ENCODE data around the gene PPWD1.
"Not testable (repeated sequence)": the region's sequence is repeated elsewhere in the genome, so short reads cannot be mapped to it uniquely, and the experiment has no call there.

Gene PPWD1

DNA sequence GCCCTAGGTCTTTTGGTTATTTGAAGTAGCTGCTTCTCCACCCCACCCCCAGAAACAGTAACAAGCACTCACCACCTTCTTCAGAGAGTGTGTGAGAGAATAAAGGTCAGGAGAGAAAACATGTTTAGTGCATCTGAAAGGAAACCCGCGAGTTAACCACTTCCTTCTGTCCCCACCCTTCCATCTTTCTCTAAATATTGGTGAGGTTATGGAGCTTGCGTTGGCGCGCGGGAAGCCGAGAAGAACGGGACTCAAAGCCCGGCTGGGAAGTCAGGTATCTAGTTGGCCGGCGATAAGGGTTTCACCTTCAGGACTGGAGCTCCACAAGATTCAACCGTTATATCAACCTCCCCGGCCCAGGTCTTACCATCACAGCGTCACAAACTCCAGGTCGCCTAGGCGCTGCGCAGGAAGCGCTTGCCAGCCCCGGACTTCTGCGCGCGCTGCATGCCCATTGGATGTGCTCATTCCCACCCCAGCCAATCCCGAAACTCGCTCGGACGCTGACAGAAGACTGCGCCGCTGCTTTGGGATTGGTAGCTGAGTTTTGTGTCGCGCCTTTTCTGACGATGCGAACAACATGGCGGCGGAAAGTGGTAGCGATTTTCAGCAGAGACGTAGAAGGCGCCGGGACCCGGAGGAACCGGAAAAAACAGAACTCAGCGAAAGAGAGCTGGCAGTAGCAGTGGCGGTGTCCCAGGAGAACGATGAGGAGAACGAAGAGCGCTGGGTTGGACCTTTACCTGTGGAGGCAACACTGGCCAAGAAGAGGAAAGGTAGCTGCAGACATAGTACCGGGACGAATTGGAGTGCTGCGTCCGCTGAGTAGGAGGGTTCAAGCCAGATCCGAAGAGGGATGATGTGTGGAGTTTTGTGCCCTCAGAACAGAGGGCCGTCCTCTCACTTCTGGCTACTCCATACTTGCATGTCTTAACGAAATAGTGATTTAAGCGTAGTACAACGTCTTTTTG lies at the start of gene PPWD1, which contains the start of gene CENPK:
Gene PPWD1, plus strand, starts transcription at position 566 of the 971 bp plus-strand sequence. Its CDS starts 15 bp downstream, at position 581.
Gene CENPK, minus strand, starts transcription at position 438 of the 971 bp plus-strand sequence. CDS start 8,261 bp downstream, outside the sequence.
- FAIRE-seq, result peak; percentile 90

DNA sequence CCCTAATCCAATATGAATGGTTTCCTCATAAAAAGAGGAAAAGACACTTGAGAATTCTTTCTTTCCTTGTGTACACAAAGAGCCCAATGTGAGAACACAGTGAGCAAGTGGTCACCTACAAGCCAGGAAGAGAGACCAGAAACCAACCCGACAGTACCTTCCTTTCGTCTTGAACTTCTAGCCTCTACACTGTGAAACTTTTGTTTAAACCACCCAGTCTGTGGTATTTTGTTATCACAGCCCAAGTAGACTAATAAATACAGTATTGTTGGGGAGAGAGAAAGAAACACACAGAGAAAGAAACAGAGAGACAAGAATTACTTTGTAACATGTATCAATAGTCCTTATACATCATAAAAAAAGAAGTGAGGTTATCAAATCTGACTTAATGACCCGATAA lies 37.4 kb upstream of the PPWD1 start:
- no peak for FAIRE-seq

DNA sequence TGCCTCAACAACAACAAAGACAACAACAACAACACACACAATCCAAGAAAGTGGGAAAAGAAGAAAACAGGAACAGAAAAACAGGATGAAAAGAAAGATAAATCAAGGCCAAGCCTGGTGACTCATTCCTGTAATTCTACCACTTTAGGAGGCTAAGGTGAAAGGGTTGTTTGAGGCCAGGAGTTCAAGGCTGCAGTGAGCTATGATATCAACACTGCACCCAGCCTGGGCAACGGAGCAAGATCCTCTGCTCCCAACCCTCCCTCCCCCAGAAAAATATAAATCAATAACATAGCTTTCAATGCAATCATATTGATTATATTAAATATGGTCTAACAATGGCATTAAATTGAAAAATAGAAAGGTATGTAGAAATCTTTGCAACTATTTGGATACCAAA lies 32.2 kb upstream of the PPWD1 start:
- FAIRE-seq, result no peak

DNA sequence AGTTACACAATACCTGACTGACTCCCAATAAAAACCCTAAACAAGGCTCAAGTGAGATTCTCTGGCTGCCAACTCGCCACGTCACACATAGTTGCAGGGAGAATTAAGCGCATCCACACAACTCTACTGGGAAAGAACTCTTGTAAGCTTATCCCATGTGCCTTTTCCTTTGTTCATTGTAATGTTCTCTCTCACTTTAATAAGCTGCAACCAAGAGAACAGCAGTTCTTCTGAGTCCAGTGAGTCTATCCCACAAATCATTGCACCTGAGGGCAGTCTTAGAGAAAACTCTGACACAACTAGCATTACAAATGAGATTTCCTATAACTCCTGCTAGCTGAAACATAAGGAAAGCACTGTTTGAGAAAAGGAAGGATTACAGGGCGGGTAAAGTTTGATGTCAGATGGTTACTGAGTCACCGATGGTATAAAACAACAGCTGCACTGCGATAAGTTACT lies 27.5 kb upstream of the PPWD1 start:
- FAIRE-seq, result no peak

DNA sequence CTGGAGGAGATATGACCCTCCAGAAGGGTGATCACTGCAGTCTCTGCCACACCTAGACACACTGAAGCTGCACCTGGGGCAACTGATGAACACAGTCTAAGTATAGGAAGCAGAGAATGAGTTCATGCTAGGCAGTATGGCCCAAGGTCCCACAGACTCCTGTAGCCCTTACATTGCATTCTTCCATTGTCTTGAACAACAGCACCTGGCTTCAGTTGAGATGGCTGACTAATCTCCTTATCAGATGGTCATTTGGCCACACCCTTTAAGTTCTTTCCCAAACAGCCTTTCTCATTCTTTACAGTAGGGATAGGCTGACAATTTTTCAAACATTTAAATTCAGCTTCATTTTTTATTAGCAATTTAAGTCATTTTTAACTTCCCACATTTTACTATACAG lies 23.3 kb upstream of the PPWD1 start:
- FAIRE-seq, result no peak

DNA sequence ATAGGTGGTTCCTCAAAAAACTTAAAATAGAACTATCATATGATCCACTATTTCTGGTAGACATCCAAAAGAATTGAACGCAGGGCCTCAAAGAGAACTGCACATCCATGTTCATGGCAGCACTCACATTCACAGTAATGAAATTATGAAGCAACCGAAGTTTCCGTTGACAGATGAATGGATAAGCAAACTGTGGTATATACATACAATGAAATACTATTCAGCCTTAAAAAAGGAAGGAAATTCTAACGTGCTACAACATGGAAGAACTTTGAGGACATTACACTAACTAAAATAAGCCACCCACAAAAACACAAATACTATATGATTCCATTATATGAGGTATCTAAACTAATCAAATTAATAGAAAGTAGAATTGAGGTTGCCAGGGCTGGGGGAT lies 18.6 kb upstream of the PPWD1 start:
- no peak for FAIRE-seq

DNA sequence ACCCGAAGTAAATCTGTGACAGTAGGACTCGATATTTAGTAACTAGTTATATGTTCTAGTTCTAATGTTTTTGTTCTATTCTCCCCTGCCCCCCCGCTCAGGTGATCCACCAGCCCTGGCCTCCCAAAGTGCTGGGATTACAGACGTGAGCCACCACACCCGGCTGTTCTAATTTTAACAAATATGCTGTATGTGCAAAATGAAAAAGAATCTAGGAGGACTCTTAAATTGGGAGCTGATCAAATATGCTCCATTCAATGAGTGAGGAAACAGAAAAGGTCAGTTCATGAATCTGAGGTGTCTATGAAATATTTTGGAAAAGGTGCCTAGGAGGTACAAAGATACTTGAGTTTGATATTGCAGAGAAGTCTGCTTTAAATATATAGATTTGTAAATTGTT lies 17.0 kb upstream of the PPWD1 start:
- no peak for FAIRE-seq

DNA sequence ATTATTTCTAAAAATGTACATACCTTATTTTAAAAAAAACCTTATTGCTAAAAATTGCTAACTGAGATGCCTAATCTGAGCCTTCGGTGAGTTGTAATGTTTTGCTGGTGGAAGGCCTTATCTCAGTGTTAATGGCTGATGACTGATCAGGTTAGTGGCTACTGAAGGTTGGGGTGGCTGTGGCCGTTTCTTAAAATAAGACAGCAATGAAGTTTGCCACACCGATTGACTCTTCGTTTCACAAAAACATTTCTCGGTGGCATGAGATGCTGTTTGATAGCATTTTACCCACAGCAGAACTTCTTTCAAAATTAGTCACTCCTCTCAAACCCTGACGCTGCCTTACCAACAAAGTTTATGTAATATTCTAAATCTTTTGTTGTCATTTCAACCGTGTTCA lies 14.8 kb upstream of the PPWD1 start:
- FAIRE-seq, result no peak

DNA sequence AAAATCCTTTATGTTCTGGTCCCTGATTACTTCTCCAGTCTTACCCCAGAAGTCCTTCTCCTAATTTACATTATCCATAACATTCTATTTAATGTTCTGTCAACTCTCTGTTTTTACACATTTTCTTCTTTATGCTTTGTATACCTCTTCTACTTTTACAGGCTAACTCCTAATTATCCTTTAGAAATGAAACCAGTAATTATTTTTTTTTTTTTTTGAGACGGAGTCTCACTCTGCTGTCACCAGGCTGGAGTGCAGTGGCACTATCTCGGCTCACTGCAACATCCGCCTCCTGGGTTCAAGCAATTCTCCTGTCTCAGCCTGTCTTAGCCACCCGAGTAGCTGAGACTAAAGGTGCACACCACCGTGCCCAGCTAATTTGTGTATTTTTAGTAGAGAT lies 9.2 kb upstream of the PPWD1 start:
- FAIRE-seq, result no peak

DNA sequence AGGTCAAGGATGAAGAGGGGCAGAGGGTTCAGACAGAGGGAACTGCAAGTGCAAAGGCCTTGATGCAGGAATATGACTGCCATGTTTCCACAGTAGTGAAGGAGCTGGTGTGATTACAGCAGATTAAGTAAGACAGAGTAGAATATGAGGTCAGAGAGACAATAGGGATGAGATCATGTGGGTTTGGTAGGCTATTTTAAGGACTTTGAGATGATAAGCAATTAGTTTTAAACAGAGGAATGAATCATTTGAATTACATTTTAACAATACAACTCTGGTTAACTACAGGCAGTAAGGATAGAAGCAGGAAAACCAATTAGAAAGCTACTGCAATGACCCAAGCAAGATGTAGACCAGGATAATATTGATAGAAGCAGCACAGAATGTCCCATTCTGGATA lies 7.8 kb upstream of the PPWD1 start:
- FAIRE-seq, result no peak

DNA sequence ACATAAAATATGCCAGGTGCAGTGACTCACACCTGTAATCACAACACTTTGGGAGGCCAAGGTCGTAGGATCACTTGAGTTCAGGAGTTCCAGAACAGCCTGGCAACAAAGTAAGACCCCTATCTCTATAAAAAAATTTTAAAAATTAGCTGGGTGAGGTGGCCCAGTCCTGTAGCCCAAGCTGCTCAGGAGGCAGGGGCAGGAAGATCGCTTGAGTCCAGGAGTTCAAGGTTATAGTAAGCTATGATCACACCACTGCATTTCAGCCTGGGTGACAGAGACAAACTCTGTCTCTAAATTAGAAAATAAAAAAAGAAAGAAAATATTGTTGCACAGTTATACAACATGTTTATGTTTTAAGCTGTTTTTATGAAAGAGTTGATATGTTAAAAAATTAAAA lies 6.9 kb upstream of the PPWD1 start:
- no peak for FAIRE-seq

DNA sequence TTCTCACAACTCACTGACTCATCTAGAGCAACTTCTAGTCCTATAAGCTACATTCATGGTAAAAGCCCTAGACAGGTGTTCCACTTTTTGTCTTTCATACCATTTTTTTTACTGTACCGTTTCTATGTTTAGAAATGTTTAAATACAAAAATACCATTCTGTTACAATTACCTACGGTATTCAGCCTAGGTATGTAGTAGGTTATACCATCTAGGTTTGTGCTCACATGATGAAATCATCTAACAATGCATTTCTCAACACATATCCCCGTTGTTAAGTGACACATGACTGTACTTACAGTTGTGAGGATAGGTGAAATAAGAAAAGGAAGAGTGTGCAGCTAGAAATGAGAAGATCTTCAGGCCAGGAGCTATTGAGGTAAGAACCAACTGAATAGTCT lies 6.4 kb upstream of the PPWD1 start:
- no peak for FAIRE-seq

DNA sequence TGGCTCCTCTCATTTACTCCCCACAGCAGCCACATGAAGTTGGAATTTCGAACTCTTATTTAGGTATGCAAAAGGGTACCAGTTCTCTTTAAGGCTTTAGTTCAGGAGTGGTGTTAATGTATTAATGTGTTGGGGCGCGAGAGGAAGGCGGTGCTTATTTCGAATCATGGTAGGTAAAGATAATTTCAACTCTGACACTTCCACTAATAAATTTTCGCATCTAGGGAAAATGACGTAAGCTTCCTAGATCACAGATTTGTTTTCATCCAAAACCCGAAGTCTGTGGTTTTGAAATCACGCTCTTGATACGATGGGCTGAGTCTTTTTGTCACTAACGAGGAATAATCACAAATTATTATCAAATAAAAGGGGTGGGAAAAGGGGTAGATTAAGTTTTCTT lies 681 bp downstream of the PPWD1 start:
- no peak for FAIRE-seq

DNA sequence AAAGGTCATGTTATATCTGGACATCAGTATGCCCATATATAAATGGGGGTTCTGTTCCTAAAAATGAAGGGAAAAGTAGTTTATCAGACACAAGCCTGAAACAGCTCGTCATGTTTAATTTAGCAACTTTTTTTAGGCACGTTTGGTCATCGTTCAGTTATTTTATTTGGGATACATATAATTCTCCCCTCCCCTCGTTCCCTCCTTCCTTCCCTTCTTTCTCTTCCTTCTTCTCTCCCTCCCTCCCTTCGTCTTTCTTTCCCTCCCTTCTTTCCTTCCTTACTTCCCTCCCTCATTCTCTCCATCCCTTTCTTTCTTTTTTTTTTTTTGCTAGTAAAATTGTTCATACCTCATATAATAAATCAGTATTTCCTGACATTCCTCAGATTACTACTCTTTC lies 3.4 kb downstream of the PPWD1 start:
- FAIRE-seq, result no peak

DNA sequence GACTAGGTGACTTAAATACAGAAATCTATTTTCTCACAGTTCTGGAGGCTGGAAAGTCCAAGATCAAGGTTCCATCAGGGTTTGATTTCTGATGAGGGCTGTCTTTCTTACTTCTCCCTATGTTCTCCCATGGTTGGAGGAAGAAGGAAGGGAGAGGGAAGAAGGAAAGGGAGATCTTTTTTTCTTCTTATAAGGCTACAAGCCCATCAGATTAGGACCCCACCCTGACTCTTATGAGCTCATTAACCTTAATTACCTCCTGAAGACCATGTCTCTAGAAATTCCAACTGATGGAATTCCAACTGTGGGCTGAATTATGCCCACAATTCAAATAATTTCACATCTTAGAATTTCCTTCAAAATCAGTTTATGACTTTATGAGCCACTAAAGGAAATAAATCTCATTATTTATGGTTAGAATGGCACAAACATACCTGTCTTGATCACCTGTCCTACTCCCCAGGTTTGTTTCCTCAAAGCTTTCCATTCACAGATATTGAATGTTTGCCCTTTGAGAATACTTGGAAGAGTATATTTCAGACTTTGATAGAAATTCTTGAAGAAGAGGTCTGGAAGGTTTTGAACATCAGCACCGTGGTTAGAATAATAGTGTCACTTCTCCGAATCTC lies 7.6 kb downstream of the PPWD1 start:
- no peak for FAIRE-seq

DNA sequence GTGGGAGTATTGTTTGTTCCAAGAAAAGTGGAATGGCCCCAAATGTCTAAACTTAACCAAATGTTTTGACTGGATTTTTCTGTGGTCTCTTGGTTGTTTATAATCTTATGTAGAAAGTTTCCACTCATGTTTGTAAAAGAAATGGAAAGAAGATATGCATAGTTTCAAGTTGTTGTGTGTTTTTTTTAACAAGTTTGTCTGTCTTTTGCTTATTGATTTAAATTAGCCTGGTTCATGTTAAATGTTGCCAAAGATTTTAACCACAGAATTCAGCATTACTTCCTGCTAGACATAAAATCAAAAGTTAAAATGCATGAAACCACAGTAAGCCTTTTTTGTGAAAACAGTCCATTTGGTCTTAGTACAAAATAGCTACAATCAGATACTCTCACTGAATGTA lies 14.0 kb downstream of the PPWD1 start:
- no peak for FAIRE-seq

DNA sequence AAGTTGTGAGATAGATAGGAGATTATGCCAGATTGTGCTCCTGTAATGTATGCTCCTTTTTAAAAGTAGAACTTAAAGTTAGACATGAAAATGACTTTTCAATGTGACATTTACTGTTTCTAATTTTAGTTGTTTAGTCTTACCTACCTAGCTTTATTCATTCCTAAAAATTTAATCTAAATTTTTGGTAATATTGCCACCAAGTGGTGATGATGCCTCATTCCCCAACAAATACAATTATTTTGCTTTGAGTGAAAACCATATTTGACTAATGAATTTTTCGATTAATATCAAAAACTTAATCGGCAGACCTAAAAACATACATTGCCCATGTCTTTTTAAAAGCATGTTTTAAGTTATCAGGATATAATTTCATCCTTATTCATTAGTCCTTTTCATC lies 25.6 kb downstream of the PPWD1 start:
- peak; percentile 92 for FAIRE-seq

DNA sequence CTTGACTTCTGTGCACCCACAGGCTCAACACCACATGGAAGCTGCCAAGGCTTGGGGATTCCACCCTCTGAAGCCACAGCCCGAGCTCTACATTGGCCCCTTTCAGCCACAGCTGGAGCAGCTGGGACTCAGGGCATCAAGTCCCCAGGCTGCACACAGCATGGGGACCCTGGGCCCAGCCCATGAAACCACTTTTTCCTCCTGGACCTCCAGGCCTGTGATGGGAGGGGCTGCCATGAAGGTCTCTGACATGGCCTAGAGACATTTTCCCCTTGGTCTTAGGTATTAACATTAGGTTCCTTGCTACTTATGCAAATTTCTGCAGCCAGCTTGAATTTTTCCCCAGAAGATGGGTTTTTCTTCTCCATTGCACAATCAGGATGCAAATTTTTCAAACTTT lies 38.7 kb downstream of the PPWD1 start:
- not testable (repeated sequence) for FAIRE-seq

DNA sequence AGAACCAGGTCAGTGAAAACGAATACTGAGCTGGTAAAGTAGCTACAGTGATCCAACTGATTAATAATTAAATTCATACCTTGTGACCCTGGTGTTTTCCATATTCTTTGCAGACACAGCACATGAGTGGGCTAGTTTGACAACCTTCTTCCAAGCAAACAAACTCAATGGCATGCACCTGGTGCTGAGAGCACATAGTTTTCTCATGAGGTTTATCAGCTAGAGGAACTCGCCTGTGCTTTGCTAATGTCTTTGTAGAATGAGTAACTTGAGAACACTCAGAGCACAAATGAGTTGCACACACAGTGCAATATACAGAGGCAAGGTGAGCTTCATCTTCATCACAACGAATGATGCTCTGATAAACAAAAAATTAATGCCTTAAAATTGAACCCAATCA lies 48.4 kb downstream of the PPWD1 start:
- FAIRE-seq, result peak; percentile 71

DNA sequence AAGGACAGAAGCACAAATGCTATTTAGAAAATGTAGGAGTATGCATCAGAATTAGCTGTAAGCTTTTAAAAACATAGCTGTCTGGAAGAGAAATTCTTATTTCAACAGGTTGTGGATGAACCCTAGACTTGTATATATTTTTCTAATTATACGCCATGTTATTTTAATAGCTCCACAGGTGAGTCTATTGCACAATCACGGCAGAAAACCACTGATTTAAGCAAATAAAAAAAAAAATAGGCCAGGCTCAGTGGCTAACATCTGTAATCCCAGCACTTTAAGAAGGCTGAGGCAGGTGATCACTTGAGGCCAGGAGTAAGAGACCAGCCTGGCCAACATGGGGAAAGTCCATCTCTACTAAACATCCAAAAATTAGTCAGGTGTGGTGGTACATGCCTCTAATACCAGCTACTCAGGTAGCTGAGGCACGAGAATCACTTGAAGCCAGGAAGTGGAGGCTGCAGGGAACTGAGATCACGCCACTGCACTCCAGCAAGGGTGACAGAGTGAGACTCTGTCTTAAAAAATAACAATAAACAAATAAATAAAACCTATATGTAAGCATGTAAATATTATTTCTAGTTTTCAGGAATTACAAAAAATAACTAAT lies 49.3 kb downstream of the PPWD1 start:
- FAIRE-seq, result no peak

DNA sequence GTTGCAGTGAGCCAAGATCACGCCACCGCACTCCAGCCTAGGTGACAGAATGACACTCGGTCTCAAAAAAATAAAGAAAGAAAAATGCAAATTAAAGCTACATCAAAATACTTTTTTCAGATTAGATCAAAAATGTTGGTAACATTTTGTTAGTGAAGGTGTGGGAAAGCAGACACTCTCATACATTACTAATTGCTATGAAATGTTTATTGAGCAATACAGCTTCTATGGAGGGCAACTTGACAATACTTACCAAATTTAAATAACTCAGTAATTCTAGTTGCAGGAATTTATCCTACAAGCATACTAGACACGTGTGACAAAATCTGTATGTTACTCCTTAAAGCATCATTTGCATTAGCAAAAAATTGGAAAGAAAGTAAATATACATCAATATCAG lies 56.9 kb downstream of the PPWD1 start:
- no peak for FAIRE-seq

DNA sequence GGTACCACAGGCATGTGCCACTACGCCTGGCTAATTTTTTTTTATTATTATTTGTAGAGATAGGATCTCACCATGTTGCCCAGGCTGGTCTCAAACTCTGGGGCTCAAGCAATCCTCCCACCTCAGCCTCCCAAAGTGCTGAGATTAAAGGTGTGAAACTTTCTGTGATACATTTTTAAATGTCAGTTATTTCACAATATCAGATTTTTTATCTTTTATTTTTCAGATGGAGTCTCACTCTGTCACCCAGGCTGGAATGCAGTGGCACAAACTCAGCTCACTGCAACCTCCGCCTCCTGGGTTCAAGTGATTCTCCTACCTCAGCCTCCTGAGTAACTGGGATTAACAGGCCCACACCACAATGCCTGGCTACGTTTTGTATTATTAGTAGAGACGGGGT lies 58.9 kb downstream of the PPWD1 start:
- not testable (repeated sequence) for FAIRE-seq

DNA sequence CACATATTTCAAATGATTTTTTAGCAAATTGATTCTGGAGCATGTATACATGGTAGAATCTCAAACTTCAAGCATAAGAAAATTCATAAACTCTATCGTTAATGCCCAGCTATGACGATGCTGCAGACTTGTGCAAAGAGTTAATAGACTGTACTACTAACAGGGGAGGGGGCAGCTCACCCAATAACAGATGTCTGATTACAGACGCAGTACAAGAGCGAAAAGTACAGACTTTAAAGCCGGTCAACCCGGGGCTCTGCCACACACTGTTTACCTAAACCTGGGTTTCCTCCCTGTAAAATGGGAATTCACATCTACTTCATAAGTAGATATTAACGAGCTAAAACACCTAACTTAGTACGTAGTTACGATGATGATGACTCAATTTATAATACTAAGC lies 60.4 kb downstream of the PPWD1 start:
- FAIRE-seq, result no peak

All from islet of Langerhans (tissue), 1 donor.